ENCODE measurements around the gene MAIP1. TPM values are rescaled to one million over a fixed set of nuclear protein-coding genes. Genes with fewer than 3 reads are reported as not detected.

MAIP1 gene
- total RNA-seq, 1 donor from 2014 or later = 25.4 TPM

GRCh38 chr2:199966405-199966804 is 11.0 kb downstream of the MAIP1 start:
- no peak for DNase-seq (ENCODE audit: low read depth)
- TF ChIP-seq, protein P1, sequence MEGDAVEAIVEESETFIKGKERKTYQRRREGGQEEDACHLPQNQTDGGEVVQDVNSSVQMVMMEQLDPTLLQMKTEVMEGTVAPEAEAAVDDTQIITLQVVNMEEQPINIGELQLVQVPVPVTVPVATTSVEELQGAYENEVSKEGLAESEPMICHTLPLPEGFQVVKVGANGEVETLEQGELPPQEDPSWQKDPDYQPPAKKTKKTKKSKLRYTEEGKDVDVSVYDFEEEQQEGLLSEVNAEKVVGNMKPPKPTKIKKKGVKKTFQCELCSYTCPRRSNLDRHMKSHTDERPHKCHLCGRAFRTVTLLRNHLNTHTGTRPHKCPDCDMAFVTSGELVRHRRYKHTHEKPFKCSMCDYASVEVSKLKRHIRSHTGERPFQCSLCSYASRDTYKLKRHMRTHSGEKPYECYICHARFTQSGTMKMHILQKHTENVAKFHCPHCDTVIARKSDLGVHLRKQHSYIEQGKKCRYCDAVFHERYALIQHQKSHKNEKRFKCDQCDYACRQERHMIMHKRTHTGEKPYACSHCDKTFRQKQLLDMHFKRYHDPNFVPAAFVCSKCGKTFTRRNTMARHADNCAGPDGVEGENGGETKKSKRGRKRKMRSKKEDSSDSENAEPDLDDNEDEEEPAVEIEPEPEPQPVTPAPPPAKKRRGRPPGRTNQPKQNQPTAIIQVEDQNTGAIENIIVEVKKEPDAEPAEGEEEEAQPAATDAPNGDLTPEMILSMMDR (conservative IDR thresholded peaks at IDR 0.05; ENCODE audit: low read depth, low read length) = no peak
- H3K4me3 ChIP-seq (ENCODE audit: low read depth, low read length) = no peak overlapping the region

- no peak for DNase-seq (ENCODE audit: low read depth)
- no peak overlapping the region for H3K4me3 ChIP-seq (ENCODE audit: low read depth, low read length)
- TF ChIP-seq, protein P1 (conservative IDR thresholded peaks at IDR 0.05; ENCODE audit: low read depth, low read length) = no peak
These were observed 11.6 kb downstream of the MAIP1 start for GRCh38 chr2:199966976-199967375.

DNA sequence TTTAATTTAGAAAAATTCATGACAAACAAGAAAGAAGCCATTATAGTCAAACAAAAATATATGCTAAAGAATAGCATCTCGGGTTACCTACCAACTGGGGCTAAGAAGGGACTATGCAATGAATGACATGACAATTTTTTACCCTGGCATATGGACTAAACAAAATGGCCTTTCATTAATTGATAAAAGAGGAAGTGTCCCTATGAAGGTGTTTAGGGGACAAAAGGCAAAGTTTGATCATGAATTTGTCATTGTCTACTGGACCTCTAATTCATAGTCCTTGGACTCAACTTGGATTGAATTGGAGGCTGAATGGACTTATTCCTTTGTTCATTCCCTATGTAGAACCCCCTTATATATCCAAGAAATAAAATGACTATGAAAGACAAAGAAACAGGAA is 12.7 kb downstream of the MAIP1 start:
- TF ChIP-seq, protein P1 (conservative IDR thresholded peaks at IDR 0.05; ENCODE audit: low read depth, low read length) = no peak
- no peak overlapping the region for H3K4me3 ChIP-seq (ENCODE audit: low read depth, low read length)

GRCh38 chr2:199972088-199972626 is 16.8 kb downstream of the MAIP1 start:
- TF ChIP-seq, protein P1 (conservative IDR thresholded peaks at IDR 0.05; ENCODE audit: low read depth, low read length) = no peak
- no peak for DNase-seq (ENCODE audit: low read depth)
- no peak overlapping the region for H3K4me3 ChIP-seq (ENCODE audit: low read depth, low read length)

More for the DNA sequence above, 12.7 kb downstream of the MAIP1 start:
- DNase-seq (ENCODE audit: low read depth) = no peak

GRCh38 chr2:199973703-199974102 is 18.3 kb downstream of the MAIP1 start:
- TF ChIP-seq, protein P1 (conservative IDR thresholded peaks at IDR 0.05; ENCODE audit: low read depth, low read length) = peak; percentile 64
- DNase-seq (ENCODE audit: low read depth) = no peak
- no peak overlapping the region for H3K4me3 ChIP-seq (ENCODE audit: low read depth, low read length)

DNA sequence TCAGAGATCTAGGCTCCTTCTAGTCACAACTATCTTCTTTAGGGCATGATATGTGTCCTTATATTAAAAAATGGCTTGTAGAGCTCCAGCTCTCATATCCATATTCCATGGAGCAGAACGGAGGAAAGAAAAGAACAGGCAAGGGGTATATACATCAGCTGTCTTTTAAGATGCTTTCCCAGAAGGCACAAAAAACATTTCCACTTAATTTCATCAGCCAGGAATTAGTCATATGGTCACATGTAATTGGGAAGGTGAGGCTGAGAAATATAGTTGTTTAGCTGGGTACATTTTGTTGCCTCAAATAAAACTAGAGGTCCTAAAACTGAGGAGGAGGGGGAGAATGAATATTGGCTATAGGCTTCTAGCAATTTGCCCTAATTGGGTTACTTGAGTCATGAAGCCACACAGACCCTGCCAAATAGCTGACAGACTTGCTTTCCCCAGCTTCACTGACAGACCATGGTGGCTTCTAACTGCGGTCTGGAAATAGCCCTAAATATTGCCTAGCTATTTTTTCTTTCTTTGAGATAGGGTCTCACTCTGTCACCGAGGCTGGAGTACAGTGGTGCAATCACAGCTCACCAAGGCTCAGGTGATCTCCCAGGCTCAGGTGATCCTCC is 20.0 kb downstream of the MAIP1 start:
- H3K4me3 ChIP-seq (ENCODE audit: low read depth, low read length) = no peak overlapping the region
- DNase-seq (ENCODE audit: low read depth) = no peak
- TF ChIP-seq, protein P1 (conservative IDR thresholded peaks at IDR 0.05; ENCODE audit: low read depth, low read length) = no peak

- H3K4me3 ChIP-seq (ENCODE audit: low read depth, low read length) = peak overlapping the region; percentile 27
- TF ChIP-seq, protein P1 (conservative IDR thresholded peaks at IDR 0.05; ENCODE audit: low read depth, low read length) = no peak
- DNase-seq (ENCODE audit: low read depth) = peak; percentile 76
These were observed 22.6 kb downstream of the MAIP1 start for GRCh38 chr2:199977984-199978415.

All from epithelial cell of proximal tubule (primary cell).